Thoracic aorta (tissue), 2 donors: ENCODE data around the gene PEX19. TPM values are rescaled to one million over a fixed set of nuclear protein-coding genes. Genes with fewer than 3 reads are reported as not detected.

ENCODE experiments used
- ATAC-seq: fragments of 150-250 bp; one replicate; pipeline ENCODE4 v1.8.0; 2017; ENCODE audit warnings: low read depth; ENCODE audit not compliant: insufficient number of reproducible peaks, low FRiP score
- DNase-seq: peaks from one replicate; pipeline ENCODE4 v3.0.0-alpha.2; 2020; ENCODE audit warnings: low spot score
- H3K27ac ChIP-seq, 2 donors: fragments of 200-600 bp; sonication (generic); 1 replicate in 1 of 2; 2 replicates in 1 of 2; pipeline ENCODE4 v1.5.1; 2016; ENCODE audit warnings: mild to moderate bottlenecking in 2 of 2, moderate library complexity in 2 of 2
- H3K27me3 ChIP-seq: fragments of 200-600 bp; sonication (generic); replicated peaks from 2 replicates; pipeline ENCODE4 v1.6.0; 2016; ENCODE audit warnings: mild to moderate bottlenecking; ENCODE audit not compliant: insufficient read depth
- H3K36me3 ChIP-seq: fragments of 200-600 bp; sonication (generic); one replicate; pipeline ENCODE4 v1.5.1; 2016
- H3K4me1 ChIP-seq, 2 donors: fragments of 200-600 bp; sonication (generic); 1 replicate in 1 of 2; 2 replicates in 1 of 2; pipeline versions ENCODE4 v1.5.1 to v1.6.0; 2016; ENCODE audit warnings: low read depth in 2 of 2, mild to moderate bottlenecking in 1 of 2; ENCODE audit not compliant: control insufficient read depth in 1 of 2
- H3K4me3 ChIP-seq: fragments of 200-600 bp; sonication (generic); 2 replicates; pipeline ENCODE4 v1.5.1; 2016; ENCODE audit warnings: mild to moderate bottlenecking
- H3K9me3 ChIP-seq: fragments of 200-600 bp; sonication (generic); 2 replicates; pipeline ENCODE4 v1.5.1; 2016
- CTCF ChIP-seq: fragments of 200-600 bp; sonication (generic); IDR thresholded peaks from one replicate; pipeline ENCODE4 v1.5.1; 2019; ENCODE audit warnings: antibody characterized with exemption
- total RNA-seq, 2 donors: library from RNA; depleted of rRNA; stranded (reverse); fragments of >200 nt; gene quantifications; one replicate each; pipeline versions ENCODE4 v1.1.0 to v1.2.3, GENCODE V29; 2016

The PEX19 gene
- total RNA-seq, 2 donors from 2014 or later = 42.8 to 45.4 TPM

- Histone ChIP-seq H3K27ac (peak within 1 kb of the TSS; percentile 97 to 99), H3K9me3 (no peaks in the 10 kb centered on the region), H3K4me3 (peak within 1 kb of the TSS; percentile 100), H3K36me3 (no peaks in the 10 kb centered on the region), H3K27me3 (no peaks in the 10 kb centered on the region), H3K4me1 (peaks cover 33 to 42% of the 10 kb centered on the region in 2 donors)
- DNase-seq = peak; percentile 94
- no peak for TF ChIP-seq CTCF
- ATAC-seq = peak; percentile 91
Observed at GRCh38 chr1:160261893-160262794, 22.8 kb downstream of the PEX19 start, which contains the start of gene DCAF8. Gene DCAF8, minus strand, starts transcription at chr1:160262549. Its CDS starts 18,541 bp downstream, at chr1:160244008.

GRCh38 chr1:160261556-160261892, 23.4 kb downstream of the PEX19 start:
- Histone ChIP-seq H3K27me3 (no peaks in the 10 kb centered on the region), H3K4me3 (peak overlapping the region; percentile 100), H3K4me1 (peaks cover 37 to 48% of the 10 kb centered on the region in 2 donors), H3K36me3 (no peaks in the 10 kb centered on the region), H3K27ac (peak overlapping the region; percentile 97 to 99), H3K9me3 (no peaks in the 10 kb centered on the region)
- DNase-seq = no peak
- no peak for TF ChIP-seq CTCF
- peak; percentile 60 for ATAC-seq

GRCh38 chr1:160260406-160261382, 24.2 kb downstream of the PEX19 start:
- peaks cover 39 to 55% of the 10 kb centered on the region in 2 donors for H3K4me1 ChIP-seq
- H3K9me3 ChIP-seq = no peaks in the 10 kb centered on the region
- no peaks in the 10 kb centered on the region for H3K36me3 ChIP-seq
- H3K27me3 ChIP-seq = no peaks in the 10 kb centered on the region
- DNase-seq = no peak
- no peak for TF ChIP-seq CTCF
- no peak for ATAC-seq
- peak overlapping the region; percentile 97 to 99 for H3K27ac ChIP-seq
- H3K4me3 ChIP-seq = peak overlapping the region; percentile 100

- DNase-seq (no peak), ATAC-seq (no peak)
- Histone ChIP-seq H3K4me1 (peaks cover 39 to 59% of the 10 kb centered on the region in 2 donors), H3K27me3 (no peaks in the 10 kb centered on the region), H3K27ac (no peak overlapping the region), H3K9me3 (no peaks in the 10 kb centered on the region), H3K4me3 (no peak overlapping the region), H3K36me3 (no peaks in the 10 kb centered on the region)
- TF ChIP-seq CTCF = no peak
Observed at GRCh38 chr1:160258177-160258798, 26.6 kb downstream of the PEX19 start.
